Activated B cell treated with CpG ODN at 0.5 μM for 24 hours (primary cell): ENCODE results near the gene PRR14L. TPM values are rescaled to one million over a fixed set of nuclear protein-coding genes. Genes with fewer than 3 reads are reported as not detected.
A peak's percentile ranks its signal among the peaks of the same experiment; 100 is the strongest.

ENCODE experiments used
- ATAC-seq: fragments of 200-7000 bp; cut with Tn5 transposase; one replicate; pipeline ENCODE4 v1.10.0; 2021; ENCODE audit warnings: low read depth, mild to moderate bottlenecking, moderate library complexity
- CTCF ChIA-PET: fragments of 350-600 bp; sonication (Branson Sonifier 250); formaldehyde crosslinking; loops from one replicate; lab custom pipeline; 2021; ENCODE audit warnings: antibody characterized with exemption; lab: Charles Lee
- POLR2A ChIA-PET: fragments of 350-600 bp; sonication (Branson Sonifier 250); formaldehyde crosslinking; loops from one replicate; lab custom pipeline; 2021; ENCODE audit warnings: antibody characterized with exemption; lab: Charles Lee
- DNase-seq: peaks from one replicate; pipeline ENCODE4 v3.0.0; 2022
- H3K27ac Mint-ChIP-seq: one replicate; pipeline ENCODE4 v1.8.0; 2020; ENCODE audit warnings: mixed read lengths
- H3K27me3 Mint-ChIP-seq: one replicate; pipeline ENCODE4 v1.8.0; 2021; ENCODE audit warnings: mixed read lengths
- H3K36me3 Mint-ChIP-seq: one replicate; pipeline ENCODE4 v1.8.0; 2021; ENCODE audit warnings: low read depth, mixed read lengths
- H3K4me1 Mint-ChIP-seq: one replicate; pipeline ENCODE4 v1.8.0; 2021; ENCODE audit warnings: mixed read lengths
- H3K4me3 Mint-ChIP-seq: one replicate; pipeline ENCODE4 v1.8.0; 2020; ENCODE audit warnings: mild to moderate bottlenecking, mixed read lengths
- H3K9me3 Mint-ChIP-seq: one replicate; pipeline ENCODE4 v1.8.0; 2020; ENCODE audit warnings: mixed read lengths
- CTCF ChIP-seq: fragments of 200-600 bp; IDR thresholded peaks from one replicate; pipeline ENCODE4 v1.8.0; 2022; ENCODE audit warnings: antibody characterized with exemption, mild to moderate bottlenecking
- intact Hi-C: fragments of 100-400 bp; cut with micrococcal nuclease; formaldehyde crosslinking; loops from one replicate; pipeline ENCODE4 v1.15.1; 2024
- total RNA-seq: library from RNA; stranded (reverse); gene quantifications from 2 replicates; pipeline ENCODE4 v1.2.3, GENCODE V29; 2022

PRR14L gene
- total RNA-seq, 1 donor from 2014 or later: 59.5 TPM

GRCh38 chr22:31750365-31751284 lies 693 bp upstream of the PRR14L start:
- Mint-ChIP-seq H3K9me3 (no peaks in the 10 kb centered on the region), H3K27me3 (no peaks in the 10 kb centered on the region), H3K4me3 (peak overlapping the region; percentile 92), H3K4me1 (peaks cover 60% of the 10 kb centered on the region), H3K36me3 (peaks cover 22% of the 10 kb centered on the region), H3K27ac (peak overlapping the region; percentile 96)
- ChIA-PET CTCF (no interaction called here), POLR2A (interaction anchor here (0.6 to 1.9 kb wide), 8 partner anchors 7 to 1291 kb away, joined by 3 to 5 read pairs (median 4); partner anchors contain the start of gene PATZ1)
- ATAC-seq: no peak
- intact Hi-C loops: loop anchor here (1.0 to 10.0 kb wide), 10 partner anchors 74 to 783 kb away; partner anchors contain the start of genes DRG1, MORC2, PISD and RTCB
- DNase-seq: no peak
- TF ChIP-seq CTCF: no peak

GRCh38 chr22:31748490-31748889 lies 1.4 kb downstream of the PRR14L start:
- peak overlapping the region; percentile 33 for H3K27ac Mint-ChIP-seq
- no peak for DNase-seq
- CTCF ChIA-PET: interaction anchor here (1.3 kb wide), 1 partner anchor 84 kb away, joined by 3 read pairs; no protein-coding TSS in a partner anchor
- no peak for TF ChIP-seq CTCF
- no peaks in the 10 kb centered on the region for H3K27me3 Mint-ChIP-seq
- H3K4me1 Mint-ChIP-seq: peaks cover 46% of the 10 kb centered on the region
- intact Hi-C loops: no loop called here
- H3K9me3 Mint-ChIP-seq: no peaks in the 10 kb centered on the region
- peaks cover 31% of the 10 kb centered on the region for H3K36me3 Mint-ChIP-seq
- ATAC-seq: no peak
- POLR2A ChIA-PET: no interaction called here
- H3K4me3 Mint-ChIP-seq: peak overlapping the region; percentile 92

- H3K4me3 Mint-ChIP-seq: no peak overlapping the region
- peaks cover 38% of the 10 kb centered on the region for H3K36me3 Mint-ChIP-seq
- no peak for TF ChIP-seq CTCF
- CTCF ChIA-PET: no interaction called here
- H3K27ac Mint-ChIP-seq: peak overlapping the region; percentile 3
- POLR2A ChIA-PET: interaction anchor here (0.7 kb wide), 3 partner anchors 14 to 1141 kb away, joined by 5 read pairs; partner anchors contain the start of gene TCN2
- ATAC-seq: no peak
- intact Hi-C loops: no loop called here
- no peaks in the 10 kb centered on the region for H3K9me3 Mint-ChIP-seq
- no peaks in the 10 kb centered on the region for H3K27me3 Mint-ChIP-seq
- H3K4me1 Mint-ChIP-seq: peaks cover 40% of the 10 kb centered on the region
- DNase-seq: no peak
Measured at GRCh38 chr22:31747441-31747840, 2.5 kb downstream of the PRR14L start.

GRCh38 chr22:31743871-31744270 lies 6.1 kb downstream of the PRR14L start:
- ATAC-seq (no peak), DNase-seq (no peak)
- Mint-ChIP-seq H3K27ac (no peak overlapping the region), H3K9me3 (no peaks in the 10 kb centered on the region), H3K36me3 (peaks cover 55% of the 10 kb centered on the region), H3K4me3 (no peak overlapping the region), H3K27me3 (no peaks in the 10 kb centered on the region), H3K4me1 (peaks cover 28% of the 10 kb centered on the region)
- TF ChIP-seq CTCF: no peak
- POLR2A ChIA-PET: no interaction called here
- CTCF ChIA-PET: no interaction called here
- intact Hi-C loops: no loop called here

- DNase-seq (no peak), ATAC-seq (no peak)
- Mint-ChIP-seq H3K9me3 (no peaks in the 10 kb centered on the region), H3K4me3 (no peak overlapping the region), H3K27me3 (no peaks in the 10 kb centered on the region), H3K36me3 (peaks cover 64% of the 10 kb centered on the region), H3K27ac (no peak overlapping the region), H3K4me1 (peaks cover 17% of the 10 kb centered on the region)
- intact Hi-C loops: no loop called here
- TF ChIP-seq CTCF: no peak
- POLR2A ChIA-PET: no interaction called here
- CTCF ChIA-PET: no interaction called here
Measured at GRCh38 chr22:31742682-31743081, 7.2 kb downstream of the PRR14L start.
